Activated naive CD8-positive, alpha-beta T cell treated with anti-CD3 and anti-CD28 coated beads for 36 hours (primary cell): Measurements from ENCODE around the gene PRSS1. TPM values are rescaled to one million over a fixed set of nuclear protein-coding genes. Genes with fewer than 3 reads are reported as not detected.

ENCODE experiments used
- DNase-seq: peaks from one replicate; pipeline ENCODE4 v3.0.0; 2021
- H3K27ac Mint-ChIP-seq: one replicate; pipeline ENCODE4 v1.8.0; 2022; ENCODE audit warnings: mild to moderate bottlenecking, moderate library complexity, mixed read lengths
- H3K27me3 Mint-ChIP-seq: one replicate; pipeline ENCODE4 v1.8.0; 2022; ENCODE audit warnings: mild to moderate bottlenecking, mixed read lengths
- H3K36me3 Mint-ChIP-seq: one replicate; pipeline ENCODE4 v1.8.0; 2021; ENCODE audit warnings: mild to moderate bottlenecking, mixed read lengths
- H3K4me1 Mint-ChIP-seq: one replicate; pipeline ENCODE4 v1.8.0; 2021; ENCODE audit warnings: mixed read lengths
- H3K4me3 Mint-ChIP-seq: one replicate; pipeline ENCODE4 v1.8.0; 2022; ENCODE audit warnings: mild to moderate bottlenecking, moderate library complexity, mixed read lengths
- H3K9me3 Mint-ChIP-seq: one replicate; pipeline ENCODE4 v1.8.0; 2022; ENCODE audit warnings: mixed read lengths
- total RNA-seq, 2 experiments: library from RNA; stranded (reverse); gene quantifications; one replicate each; pipeline ENCODE4 v1.2.3, GENCODE V29; 2021

The PRSS1 gene
- total RNA-seq, 2 experiments from 2014 or later, result not detected

- H3K27me3 Mint-ChIP-seq, result no peaks in the 10 kb centered on the region
- H3K27ac Mint-ChIP-seq, result peak overlapping the region; percentile 99
- H3K4me1 Mint-ChIP-seq, result peaks cover 36% of the 10 kb centered on the region
- no peaks in the 10 kb centered on the region for H3K9me3 Mint-ChIP-seq
- DNase-seq, result no peak
- peaks cover 74% of the 10 kb centered on the region for H3K36me3 Mint-ChIP-seq
- peak overlapping the region; percentile 90 for H3K4me3 Mint-ChIP-seq
Measured at GRCh38 chr7:142790056-142790455, 40.8 kb downstream of the PRSS1 start.

GRCh38 chr7:142790555-142790954 lies 41.3 kb downstream of the PRSS1 start:
- Mint-ChIP-seq H3K27me3 (no peaks in the 10 kb centered on the region), H3K27ac (peak overlapping the region; percentile 99), H3K4me1 (peaks cover 41% of the 10 kb centered on the region), H3K36me3 (peaks cover 74% of the 10 kb centered on the region), H3K9me3 (no peaks in the 10 kb centered on the region), H3K4me3 (peak overlapping the region; percentile 90)
- no peak for DNase-seq

GRCh38 chr7:142791502-142791901 lies 42.2 kb downstream of the PRSS1 start:
- Mint-ChIP-seq H3K27me3 (no peaks in the 10 kb centered on the region), H3K4me3 (peak overlapping the region; percentile 90), H3K36me3 (peaks cover 83% of the 10 kb centered on the region), H3K4me1 (peaks cover 43% of the 10 kb centered on the region), H3K9me3 (no peaks in the 10 kb centered on the region), H3K27ac (peak overlapping the region; percentile 99)
- DNase-seq, result no peak

- Mint-ChIP-seq H3K27me3 (no peaks in the 10 kb centered on the region), H3K9me3 (no peaks in the 10 kb centered on the region), H3K36me3 (peaks cover 81% of the 10 kb centered on the region), H3K4me1 (peaks cover 43% of the 10 kb centered on the region), H3K4me3 (peak overlapping the region; percentile 90), H3K27ac (peak overlapping the region; percentile 99)
- DNase-seq, result no peak
Measured at GRCh38 chr7:142792129-142792528, 42.9 kb downstream of the PRSS1 start.

GRCh38 chr7:142792593-142792992 lies 43.3 kb downstream of the PRSS1 start:
- Mint-ChIP-seq H3K9me3 (no peaks in the 10 kb centered on the region), H3K36me3 (peaks cover 80% of the 10 kb centered on the region), H3K4me3 (peak overlapping the region; percentile 90), H3K4me1 (peaks cover 43% of the 10 kb centered on the region), H3K27me3 (peaks cover 2% of the 10 kb centered on the region), H3K27ac (peak overlapping the region; percentile 99)
- DNase-seq, result no peak

GRCh38 chr7:142793156-142793555 lies 43.9 kb downstream of the PRSS1 start:
- Mint-ChIP-seq H3K27ac (peak overlapping the region; percentile 99), H3K4me3 (peak overlapping the region; percentile 90), H3K27me3 (peaks cover 5% of the 10 kb centered on the region), H3K36me3 (peaks cover 80% of the 10 kb centered on the region), H3K9me3 (no peaks in the 10 kb centered on the region), H3K4me1 (peaks cover 43% of the 10 kb centered on the region)
- no peak for DNase-seq

GRCh38 chr7:142795339-142795863 lies 46.1 kb downstream of the PRSS1 start:
- Mint-ChIP-seq H3K4me3 (peak overlapping the region; percentile 90), H3K9me3 (no peaks in the 10 kb centered on the region), H3K27me3 (peaks cover 5% of the 10 kb centered on the region), H3K27ac (peak overlapping the region; percentile 99), H3K36me3 (peaks cover 80% of the 10 kb centered on the region), H3K4me1 (peaks cover 57% of the 10 kb centered on the region)
- peak; percentile 61 for DNase-seq

- Mint-ChIP-seq H3K4me1 (peaks cover 63% of the 10 kb centered on the region), H3K27me3 (peaks cover 5% of the 10 kb centered on the region), H3K9me3 (no peaks in the 10 kb centered on the region), H3K27ac (peak overlapping the region; percentile 99), H3K36me3 (peaks cover 81% of the 10 kb centered on the region), H3K4me3 (peak overlapping the region; percentile 90)
- no peak for DNase-seq
Measured at GRCh38 chr7:142796001-142796500, 46.8 kb downstream of the PRSS1 start.

GRCh38 chr7:142796501-142797390 lies 47.5 kb downstream of the PRSS1 start:
- Mint-ChIP-seq H3K4me3 (peak overlapping the region; percentile 90), H3K4me1 (peaks cover 59% of the 10 kb centered on the region), H3K9me3 (no peaks in the 10 kb centered on the region), H3K27ac (peak overlapping the region; percentile 99), H3K36me3 (peaks cover 81% of the 10 kb centered on the region), H3K27me3 (peaks cover 5% of the 10 kb centered on the region)
- DNase-seq, result no peak

GRCh38 chr7:142797391-142798377 lies 48.4 kb downstream of the PRSS1 start:
- peaks cover 1% of the 10 kb centered on the region for H3K9me3 Mint-ChIP-seq
- peaks cover 63% of the 10 kb centered on the region for H3K4me1 Mint-ChIP-seq
- no peak for DNase-seq
- peaks cover 5% of the 10 kb centered on the region for H3K27me3 Mint-ChIP-seq
- peak overlapping the region; percentile 90 for H3K4me3 Mint-ChIP-seq
- H3K36me3 Mint-ChIP-seq, result peaks cover 82% of the 10 kb centered on the region
- H3K27ac Mint-ChIP-seq, result peak overlapping the region; percentile 99

GRCh38 chr7:142798451-142799436 lies 49.5 kb downstream of the PRSS1 start:
- DNase-seq, result no peak

GRCh38 chr7:142799437-142799835 lies 50.2 kb downstream of the PRSS1 start:
- H3K4me3 Mint-ChIP-seq, result peak overlapping the region; percentile 90
- no peak for DNase-seq
- H3K27ac Mint-ChIP-seq, result peak overlapping the region; percentile 99
- peaks cover 85% of the 10 kb centered on the region for H3K36me3 Mint-ChIP-seq
- peaks cover 5% of the 10 kb centered on the region for H3K27me3 Mint-ChIP-seq
- peaks cover 1% of the 10 kb centered on the region for H3K9me3 Mint-ChIP-seq
- peaks cover 62% of the 10 kb centered on the region for H3K4me1 Mint-ChIP-seq

More at GRCh38 chr7:142798451-142799436, 49.5 kb downstream of the PRSS1 start:
- Mint-ChIP-seq H3K27ac (peak overlapping the region; percentile 99), H3K27me3 (peaks cover 5% of the 10 kb centered on the region), H3K9me3 (peaks cover 1% of the 10 kb centered on the region), H3K4me3 (peak overlapping the region; percentile 90), H3K4me1 (peaks cover 62% of the 10 kb centered on the region), H3K36me3 (peaks cover 83% of the 10 kb centered on the region)

- DNase-seq, result no peak
- peaks cover 62% of the 10 kb centered on the region for H3K4me1 Mint-ChIP-seq
- H3K27me3 Mint-ChIP-seq, result peaks cover 5% of the 10 kb centered on the region
- H3K4me3 Mint-ChIP-seq, result peak overlapping the region; percentile 90
- peaks cover 88% of the 10 kb centered on the region for H3K36me3 Mint-ChIP-seq
- peak overlapping the region; percentile 99 for H3K27ac Mint-ChIP-seq
- H3K9me3 Mint-ChIP-seq, result peaks cover 1% of the 10 kb centered on the region
Measured at GRCh38 chr7:142800088-142800487, 50.8 kb downstream of the PRSS1 start.
